Rectal smooth muscle tissue (tissue), 1 donor: Measurements from ENCODE around the gene SARM1.
A peak's percentile ranks its signal among the peaks of the same experiment; 100 is the strongest.

Experiments
- H3K27ac ChIP-seq: one replicate; pipeline ENCODE4 v1.7.0; 2013; ENCODE audit warnings: low read depth, low read length, inconsistent platforms
- H3K27me3 ChIP-seq: one replicate; pipeline ENCODE4 v1.7.0; 2013; ENCODE audit warnings: low read length; ENCODE audit not compliant: control insufficient read depth, insufficient read depth
- H3K36me3 ChIP-seq: one replicate; pipeline ENCODE4 v1.7.0; 2013; ENCODE audit warnings: low read length; ENCODE audit not compliant: control insufficient read depth, insufficient read depth
- H3K4me1 ChIP-seq: one replicate; pipeline ENCODE4 v1.7.0; 2013; ENCODE audit warnings: low read length; ENCODE audit not compliant: control insufficient read depth, insufficient read depth
- H3K4me3 ChIP-seq: one replicate; pipeline ENCODE4 v1.7.0; 2013; ENCODE audit warnings: low read length
- H3K9ac ChIP-seq: one replicate; pipeline ENCODE4 v1.7.0; 2013; ENCODE audit warnings: low read length

SARM1 gene

GRCh38 chr17:28379814-28380801, 8.6 kb downstream of the SARM1 start:
- H3K27me3 ChIP-seq = no peaks in the 10 kb centered on the region
- H3K4me1 ChIP-seq = no peaks in the 10 kb centered on the region
- no peak overlapping the region for H3K4me3 ChIP-seq
- no peak overlapping the region for H3K27ac ChIP-seq
- H3K36me3 ChIP-seq = peaks cover 2% of the 10 kb centered on the region
- no peak overlapping the region for H3K9ac ChIP-seq

- Histone ChIP-seq H3K4me3 (no peak overlapping the region), H3K27me3 (no peaks in the 10 kb centered on the region), H3K36me3 (peaks cover 2% of the 10 kb centered on the region), H3K9ac (no peak overlapping the region), H3K4me1 (no peaks in the 10 kb centered on the region), H3K27ac (no peak overlapping the region)
Measured at GRCh38 chr17:28381141-28381825, 9.8 kb downstream of the SARM1 start.

GRCh38 chr17:28384281-28385036, 13.0 kb downstream of the SARM1 start:
- H3K36me3 ChIP-seq = peaks cover 10% of the 10 kb centered on the region

GRCh38 chr17:28385037-28385400, 13.5 kb downstream of the SARM1 start:
- Histone ChIP-seq H3K36me3 (peaks cover 14% of the 10 kb centered on the region), H3K27me3 (no peaks in the 10 kb centered on the region), H3K4me1 (no peaks in the 10 kb centered on the region), H3K4me3 (peak overlapping the region; percentile 67), H3K9ac (no peak overlapping the region), H3K27ac (no peak overlapping the region)

More at GRCh38 chr17:28384281-28385036, 13.0 kb downstream of the SARM1 start:
- peak overlapping the region; percentile 5 for H3K9ac ChIP-seq
- H3K27ac ChIP-seq = no peak overlapping the region
- peak overlapping the region; percentile 67 for H3K4me3 ChIP-seq
- H3K27me3 ChIP-seq = no peaks in the 10 kb centered on the region
- no peaks in the 10 kb centered on the region for H3K4me1 ChIP-seq

GRCh38 chr17:28385406-28385805, 13.9 kb downstream of the SARM1 start:
- H3K27ac ChIP-seq = no peak overlapping the region
- peaks cover 14% of the 10 kb centered on the region for H3K36me3 ChIP-seq

GRCh38 chr17:28386391-28386790, 14.9 kb downstream of the SARM1 start:
- H3K4me3 ChIP-seq = no peak overlapping the region
- H3K9ac ChIP-seq = no peak overlapping the region
- no peaks in the 10 kb centered on the region for H3K27me3 ChIP-seq
- no peaks in the 10 kb centered on the region for H3K4me1 ChIP-seq
- peaks cover 20% of the 10 kb centered on the region for H3K36me3 ChIP-seq
- H3K27ac ChIP-seq = no peak overlapping the region

More at GRCh38 chr17:28385406-28385805, 13.9 kb downstream of the SARM1 start:
- Histone ChIP-seq H3K4me3 (peak overlapping the region; percentile 67), H3K27me3 (no peaks in the 10 kb centered on the region), H3K4me1 (no peaks in the 10 kb centered on the region), H3K9ac (no peak overlapping the region)

- no peaks in the 10 kb centered on the region for H3K27me3 ChIP-seq
- no peaks in the 10 kb centered on the region for H3K4me1 ChIP-seq
- H3K27ac ChIP-seq = no peak overlapping the region
- H3K36me3 ChIP-seq = peaks cover 23% of the 10 kb centered on the region
- H3K9ac ChIP-seq = no peak overlapping the region
- no peak overlapping the region for H3K4me3 ChIP-seq
Measured at GRCh38 chr17:28388106-28388505, 16.6 kb downstream of the SARM1 start.

- no peak overlapping the region for H3K27ac ChIP-seq
- H3K36me3 ChIP-seq = peaks cover 26% of the 10 kb centered on the region
Measured at GRCh38 chr17:28390141-28390540, 18.6 kb downstream of the SARM1 start.

GRCh38 chr17:28390563-28390962, 19.1 kb downstream of the SARM1 start:
- Histone ChIP-seq H3K4me1 (no peaks in the 10 kb centered on the region), H3K9ac (no peak overlapping the region), H3K36me3 (peaks cover 28% of the 10 kb centered on the region), H3K4me3 (no peak overlapping the region), H3K27me3 (no peaks in the 10 kb centered on the region), H3K27ac (no peak overlapping the region)

More at GRCh38 chr17:28390141-28390540, 18.6 kb downstream of the SARM1 start:
- Histone ChIP-seq H3K4me3 (no peak overlapping the region), H3K27me3 (no peaks in the 10 kb centered on the region), H3K9ac (no peak overlapping the region), H3K4me1 (no peaks in the 10 kb centered on the region)

GRCh38 chr17:28390984-28391383, 19.5 kb downstream of the SARM1 start:
- H3K4me1 ChIP-seq = no peaks in the 10 kb centered on the region
- peaks cover 32% of the 10 kb centered on the region for H3K36me3 ChIP-seq
- no peaks in the 10 kb centered on the region for H3K27me3 ChIP-seq
- no peak overlapping the region for H3K27ac ChIP-seq
- no peak overlapping the region for H3K9ac ChIP-seq
- no peak overlapping the region for H3K4me3 ChIP-seq

GRCh38 chr17:28391401-28391800, 19.9 kb downstream of the SARM1 start:
- no peak overlapping the region for H3K9ac ChIP-seq
- H3K4me1 ChIP-seq = no peaks in the 10 kb centered on the region
- H3K27me3 ChIP-seq = no peaks in the 10 kb centered on the region
- no peak overlapping the region for H3K27ac ChIP-seq
- H3K36me3 ChIP-seq = peaks cover 32% of the 10 kb centered on the region
- H3K4me3 ChIP-seq = no peak overlapping the region

- no peak overlapping the region for H3K4me3 ChIP-seq
- H3K27ac ChIP-seq = no peak overlapping the region
- no peak overlapping the region for H3K9ac ChIP-seq
- H3K27me3 ChIP-seq = no peaks in the 10 kb centered on the region
- peaks cover 34% of the 10 kb centered on the region for H3K36me3 ChIP-seq
- no peaks in the 10 kb centered on the region for H3K4me1 ChIP-seq
Measured at GRCh38 chr17:28392491-28392890, 21.0 kb downstream of the SARM1 start.
